Measurements from ENCODE around the gene UNK. TPM values are rescaled to one million over a fixed set of nuclear protein-coding genes. Genes with fewer than 3 reads are reported as not detected.
"Not testable (repeated sequence)": the region's sequence is repeated elsewhere in the genome, so short reads cannot be mapped to it uniquely, and the experiment has no call there.

UNK gene
- total and polyA plus RNA-seq, 9 of the 15 experiments (the other 6 are each of a cell fraction or from before 2014, with no cell fraction given) = 12.8 to 38.6 (median 24.8) TPM

DNA sequence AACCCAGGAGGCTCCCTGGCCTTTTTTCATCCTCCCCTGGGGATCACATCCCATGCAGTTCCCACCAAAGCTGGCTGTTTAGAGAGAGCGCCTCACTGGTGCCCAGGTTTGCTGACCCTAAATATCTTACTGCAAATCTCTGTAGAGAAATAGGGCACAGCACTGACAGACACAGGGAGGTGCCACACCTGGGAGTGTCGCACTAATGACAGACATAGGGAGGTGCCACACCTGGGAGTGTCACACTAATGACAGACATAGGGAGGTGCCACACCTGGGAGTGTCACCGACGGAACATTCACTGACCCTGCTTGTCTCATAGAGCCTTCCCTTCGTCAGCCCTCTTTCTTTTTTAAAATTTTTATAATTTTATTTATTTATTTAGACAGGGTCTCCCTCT is 25.6 kb downstream of the UNK start (continued):
- TF ChIP-seq KLF13 (tag; IDR thresholded peaks at IDR 0.05; ENCODE audit: borderline replicate concordance, low read depth) = peak; percentile 73; the same call in 1 of the 2 replicates
- TF ChIP-seq, protein P1, sequence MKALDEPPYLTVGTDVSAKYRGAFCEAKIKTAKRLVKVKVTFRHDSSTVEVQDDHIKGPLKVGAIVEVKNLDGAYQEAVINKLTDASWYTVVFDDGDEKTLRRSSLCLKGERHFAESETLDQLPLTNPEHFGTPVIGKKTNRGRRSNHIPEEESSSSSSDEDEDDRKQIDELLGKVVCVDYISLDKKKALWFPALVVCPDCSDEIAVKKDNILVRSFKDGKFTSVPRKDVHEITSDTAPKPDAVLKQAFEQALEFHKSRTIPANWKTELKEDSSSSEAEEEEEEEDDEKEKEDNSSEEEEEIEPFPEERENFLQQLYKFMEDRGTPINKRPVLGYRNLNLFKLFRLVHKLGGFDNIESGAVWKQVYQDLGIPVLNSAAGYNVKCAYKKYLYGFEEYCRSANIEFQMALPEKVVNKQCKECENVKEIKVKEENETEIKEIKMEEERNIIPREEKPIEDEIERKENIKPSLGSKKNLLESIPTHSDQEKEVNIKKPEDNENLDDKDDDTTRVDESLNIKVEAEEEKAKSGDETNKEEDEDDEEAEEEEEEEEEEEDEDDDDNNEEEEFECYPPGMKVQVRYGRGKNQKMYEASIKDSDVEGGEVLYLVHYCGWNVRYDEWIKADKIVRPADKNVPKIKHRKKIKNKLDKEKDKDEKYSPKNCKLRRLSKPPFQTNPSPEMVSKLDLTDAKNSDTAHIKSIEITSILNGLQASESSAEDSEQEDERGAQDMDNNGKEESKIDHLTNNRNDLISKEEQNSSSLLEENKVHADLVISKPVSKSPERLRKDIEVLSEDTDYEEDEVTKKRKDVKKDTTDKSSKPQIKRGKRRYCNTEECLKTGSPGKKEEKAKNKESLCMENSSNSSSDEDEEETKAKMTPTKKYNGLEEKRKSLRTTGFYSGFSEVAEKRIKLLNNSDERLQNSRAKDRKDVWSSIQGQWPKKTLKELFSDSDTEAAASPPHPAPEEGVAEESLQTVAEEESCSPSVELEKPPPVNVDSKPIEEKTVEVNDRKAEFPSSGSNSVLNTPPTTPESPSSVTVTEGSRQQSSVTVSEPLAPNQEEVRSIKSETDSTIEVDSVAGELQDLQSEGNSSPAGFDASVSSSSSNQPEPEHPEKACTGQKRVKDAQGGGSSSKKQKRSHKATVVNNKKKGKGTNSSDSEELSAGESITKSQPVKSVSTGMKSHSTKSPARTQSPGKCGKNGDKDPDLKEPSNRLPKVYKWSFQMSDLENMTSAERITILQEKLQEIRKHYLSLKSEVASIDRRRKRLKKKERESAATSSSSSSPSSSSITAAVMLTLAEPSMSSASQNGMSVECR (CRISPR knock-in tag; IDR thresholded peaks at IDR 0.05) = no peak

DNA sequence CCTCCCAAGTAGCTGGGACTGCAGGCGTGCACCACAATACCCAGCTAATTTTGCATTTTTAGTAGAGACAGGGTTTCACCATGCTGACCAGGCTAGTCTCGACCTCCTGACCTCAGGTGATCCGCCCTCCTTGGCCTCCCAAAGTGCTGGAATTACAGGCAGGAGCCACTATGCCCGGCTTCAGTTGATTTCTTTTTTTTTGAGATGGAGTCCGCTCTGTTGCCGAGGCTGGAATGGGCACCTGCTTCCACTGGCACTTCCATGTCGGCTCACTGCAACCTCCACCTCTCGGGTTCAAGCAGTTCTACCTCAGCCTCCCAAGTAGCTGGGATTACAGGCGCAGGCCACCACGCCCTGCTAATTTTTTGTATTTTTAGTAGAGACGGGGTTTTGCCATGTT is 26.1 kb downstream of the UNK start:
- 83% methylated on average over 11 of the region's 11 CpGs for WGBS (ENCODE audit: insufficient coverage, low coverage, missing lambda C conversion rate)
- H3K4me2 ChIP-seq (ENCODE audit: insufficient read depth, low read length); H3K9ac ChIP-seq (ENCODE audit: insufficient read depth in 1 of 2, low read depth in 2 of 2, low read length in 2 of 2); H4K20me1 ChIP-seq (replicated peaks; ENCODE audit: control insufficient read depth, insufficient read depth, low read length); ATAC-seq; H3K27ac ChIP-seq (ENCODE audit: extremely low read depth, low read depth, low read length); DNase-seq (ENCODE audit: extremely low read depth in 1 of 4, low spot score in 3 of 4); FAIRE-seq; H3K9me3 ChIP-seq (replicated peaks; ENCODE audit: control insufficient read depth, insufficient read depth, low read depth, low read length); intact Hi-C loops (cut with micrococcal nuclease); BruUV-seq (replicated peaks); H3K27me3 ChIP-seq (ENCODE audit: control insufficient read depth in 2 of 2, insufficient read depth in 2 of 2, low read length in 2 of 2); in situ Hi-C loops (cut with MboI); H2AFZ ChIP-seq (ENCODE audit: low read depth, low read length); H3K79me2 ChIP-seq (ENCODE audit: control insufficient read depth, insufficient read depth, low read length); H3K9me1 ChIP-seq (ENCODE audit: control insufficient read depth, insufficient read depth, low read length); H3K4me3 ChIP-seq; CTCF ChIA-PET (ENCODE audit: low intra/inter-chr PET ratio): not testable (repeated sequence)
- POLR2A ChIA-PET = interaction anchor here (0.5 to 1.9 kb wide), 3 partner anchors 15 to 308 kb away, joined by 3 to 6 read pairs (median 5); no protein-coding TSS in a partner anchor
- H3K4me1 ChIP-seq (replicated peaks in 1 of 2; ENCODE audit: control insufficient read depth in 2 of 2, insufficient read depth in 2 of 2, low read length in 2 of 2) = peaks cover 10 to 29% of the 10 kb centered on the region in 2 experiments
- peaks cover 48% of the 10 kb centered on the region; the same call in 2 of the 3 replicates for H3K36me3 ChIP-seq (ENCODE audit: control insufficient read depth, insufficient read depth, low read length)
